Kidney glomerular epithelial cell (primary cell): ENCODE results near the gene NASP.
A peak's percentile ranks its signal among the peaks of the same experiment; 100 is the strongest.
"Not testable (repeated sequence)": the region's sequence is repeated elsewhere in the genome, so short reads cannot be mapped to it uniquely, and the experiment has no call there.

Experiments
- DNase-seq: peaks from one replicate; lab custom pipeline; 2025; lab: John Stamatoyannopoulos, UW

The NASP gene

DNA sequence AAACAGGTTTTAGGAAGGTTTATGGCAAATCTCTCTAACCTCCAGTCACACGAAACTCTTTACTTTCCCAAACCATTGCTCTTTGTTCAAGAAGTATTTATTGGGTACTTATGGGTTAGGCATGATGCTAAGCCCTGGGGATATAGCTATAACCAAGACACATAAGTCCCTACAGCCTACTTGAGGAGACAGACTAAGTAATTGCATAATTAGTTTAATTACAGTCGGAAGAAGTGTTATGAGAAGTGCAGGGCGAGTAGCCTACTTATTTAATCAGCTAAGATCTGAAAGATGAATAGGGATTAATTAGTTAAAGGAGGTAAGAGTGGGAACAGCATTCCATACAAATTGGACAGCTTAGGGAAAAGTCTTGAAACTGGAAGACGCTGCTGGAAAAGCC lies 13.2 kb upstream of the NASP start:
- DNase-seq, result no peak

DNA sequence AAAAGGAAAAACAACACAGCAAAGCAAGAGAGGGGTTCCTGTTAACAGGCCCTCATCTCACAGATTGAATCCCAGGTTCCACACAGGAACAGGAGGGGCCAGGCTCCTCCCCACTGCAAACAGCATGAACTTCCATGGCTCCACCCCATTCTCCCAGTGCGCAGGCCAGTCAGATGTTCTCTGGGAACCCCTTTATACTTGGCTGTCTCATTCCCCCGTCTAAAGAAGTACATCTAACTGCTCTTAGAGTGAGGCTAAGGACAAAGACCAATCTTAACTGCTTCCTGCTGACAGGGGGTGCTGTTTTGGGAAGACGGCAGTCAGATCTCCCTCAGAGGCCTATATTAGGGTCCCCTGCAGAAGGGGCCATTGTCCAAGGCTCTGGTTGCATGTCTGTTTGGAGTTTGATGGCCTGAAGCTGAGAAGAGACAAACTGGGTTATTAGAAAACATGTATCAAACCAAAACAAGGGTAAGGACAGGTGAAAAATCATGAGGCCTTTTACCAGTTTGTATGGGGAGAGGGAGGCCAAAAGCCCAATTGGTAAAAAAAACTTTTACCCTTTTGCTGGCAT lies 10.5 kb upstream of the NASP start:
- no peak for DNase-seq

DNA sequence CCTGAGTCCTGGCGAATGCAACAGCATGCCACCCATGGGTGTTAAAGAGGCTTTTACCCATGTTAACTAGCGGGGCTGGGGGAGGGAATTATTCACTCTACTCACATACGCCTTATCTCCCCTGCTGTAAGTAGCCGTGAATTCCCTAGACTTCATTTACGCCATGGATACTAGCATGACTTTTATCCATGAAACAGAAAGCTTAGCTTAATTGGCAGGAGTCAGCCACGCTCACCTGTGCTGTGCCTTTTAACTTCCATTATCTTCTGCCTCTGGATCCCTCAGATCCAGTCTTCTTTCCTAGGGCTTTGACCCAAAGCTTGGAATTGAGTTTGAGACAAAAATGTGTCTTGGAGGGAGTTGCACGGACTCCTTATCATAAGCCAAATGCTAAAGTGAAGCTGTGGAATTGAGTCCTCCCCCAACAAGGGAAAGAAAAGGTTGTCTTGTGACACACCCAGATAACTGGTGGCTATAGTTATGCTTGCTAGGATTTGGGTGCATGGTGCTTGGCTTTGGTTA lies 9.7 kb upstream of the NASP start:
- no peak for DNase-seq

DNA sequence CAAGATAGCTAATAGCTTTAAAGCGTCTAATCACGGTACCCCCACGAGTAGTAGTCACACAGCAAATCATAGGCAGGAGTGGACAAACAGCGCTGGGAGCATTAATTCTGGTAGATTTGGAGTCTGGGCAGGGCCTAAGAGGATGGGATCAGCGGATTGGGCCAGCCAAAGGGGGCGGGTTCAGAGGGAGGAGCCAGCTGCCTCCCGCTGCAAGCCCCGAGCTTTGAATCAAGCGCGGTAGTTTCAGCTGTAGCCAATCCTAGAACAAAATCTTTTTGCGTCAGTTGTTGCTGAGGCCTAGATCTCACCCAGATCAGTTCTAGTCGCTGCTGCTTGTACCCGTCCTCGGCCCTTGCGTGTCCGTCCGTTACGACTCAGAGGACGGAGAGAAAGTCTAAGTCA lies 576 bp upstream of the NASP start:
- peak; percentile 98 for DNase-seq

DNA sequence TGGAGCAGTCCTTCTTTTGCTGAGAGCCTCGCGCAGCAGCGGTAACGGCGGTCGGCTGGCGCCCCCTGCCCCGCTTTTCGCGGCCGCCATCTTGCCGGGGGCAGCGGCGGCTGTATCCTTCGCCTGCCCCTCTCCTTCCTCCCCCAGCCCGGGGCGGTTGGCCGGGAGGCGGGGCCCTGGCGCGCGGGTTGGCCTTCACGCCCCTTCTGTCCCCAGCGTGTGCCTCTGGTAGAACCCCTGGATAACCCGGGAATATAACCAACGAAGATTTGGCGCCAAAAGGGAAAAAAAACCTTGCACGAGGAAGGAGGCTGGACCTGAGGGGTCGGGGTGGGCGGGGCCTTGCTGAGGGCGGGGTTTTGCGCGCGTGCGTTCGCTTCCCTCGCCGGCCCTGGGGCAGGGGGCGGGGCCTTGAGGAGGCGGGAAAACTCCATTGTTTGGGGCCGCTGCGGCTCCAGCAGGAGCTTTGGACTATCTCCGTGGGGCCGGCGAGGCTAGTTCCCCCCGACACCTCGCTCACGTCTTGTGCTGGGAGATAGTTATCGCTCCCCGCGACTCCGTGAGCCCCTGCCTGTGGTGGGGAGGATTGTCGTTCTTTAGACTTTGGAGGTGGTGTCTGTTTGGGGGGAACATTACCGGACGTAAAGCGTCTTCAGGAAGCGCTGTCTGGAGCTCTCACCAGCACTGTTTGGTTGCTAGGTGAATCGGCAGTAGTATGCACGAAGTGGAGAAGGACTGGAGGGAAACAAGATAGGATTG lies 689 bp downstream of the NASP start:
- DNase-seq, result peak; percentile 78

DNA sequence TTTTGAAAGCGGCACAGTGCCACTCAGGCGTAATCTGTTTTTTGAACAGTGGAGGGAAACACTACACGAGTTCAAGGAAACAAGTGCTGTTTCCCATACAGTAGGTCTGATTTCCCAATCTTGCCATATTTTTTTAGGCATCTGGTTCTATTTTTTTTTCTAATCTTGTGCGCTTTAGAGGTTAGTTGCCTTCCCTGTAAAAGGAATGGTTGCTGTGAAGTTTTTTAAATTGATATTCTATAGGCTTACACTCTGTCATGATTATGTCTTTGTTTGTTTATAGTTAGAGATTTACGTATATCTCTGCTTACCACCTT lies 1.2 kb downstream of the NASP start:
- no peak for DNase-seq

DNA sequence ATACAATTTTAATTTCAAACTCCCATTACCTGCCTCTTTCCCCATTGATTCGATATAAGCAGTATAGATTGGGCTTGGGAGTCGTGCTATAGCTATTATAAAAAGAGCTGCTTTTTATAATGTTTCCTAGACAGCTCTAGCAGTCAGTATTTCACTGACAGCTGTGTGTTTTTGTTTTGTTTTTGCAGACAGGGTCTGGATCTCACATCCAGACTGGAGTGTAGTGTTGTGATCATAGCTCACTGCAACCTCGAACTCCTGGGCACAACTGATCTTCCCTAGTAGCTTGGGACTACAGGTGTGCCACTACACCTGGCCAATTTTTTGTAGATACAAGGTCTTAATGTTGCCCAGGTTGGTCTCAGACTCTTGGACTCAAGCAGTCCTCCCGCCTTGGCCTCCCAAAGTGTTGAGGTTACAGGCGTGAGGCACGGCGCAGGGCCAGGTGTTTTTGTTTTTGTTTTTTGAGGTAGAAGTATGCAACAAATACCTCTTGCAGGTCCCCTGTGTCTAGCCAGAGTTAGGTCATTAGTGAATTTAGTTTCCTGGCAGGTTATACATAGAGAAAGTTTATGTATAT lies 1.7 kb downstream of the NASP start:
- no peak for DNase-seq

DNA sequence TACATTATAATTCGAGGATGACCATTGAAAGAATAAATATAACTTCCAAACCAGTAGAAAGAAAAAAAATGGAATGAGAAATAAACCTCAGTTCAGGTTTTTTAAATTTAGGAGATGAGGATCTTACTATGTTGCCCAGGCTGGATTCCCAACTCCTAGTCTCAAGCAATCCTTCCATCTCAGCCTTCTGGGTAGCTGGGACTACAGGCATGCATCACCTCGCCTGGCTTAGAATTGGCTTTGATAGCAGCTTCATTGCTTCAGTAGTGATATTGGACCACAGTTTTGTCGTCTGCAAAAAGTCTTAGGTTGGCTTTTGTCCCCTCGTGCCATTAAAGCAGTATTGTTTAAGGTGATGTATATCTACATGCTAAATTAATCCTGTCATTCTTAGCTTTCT lies 2.9 kb downstream of the NASP start:
- no peak for DNase-seq

DNA sequence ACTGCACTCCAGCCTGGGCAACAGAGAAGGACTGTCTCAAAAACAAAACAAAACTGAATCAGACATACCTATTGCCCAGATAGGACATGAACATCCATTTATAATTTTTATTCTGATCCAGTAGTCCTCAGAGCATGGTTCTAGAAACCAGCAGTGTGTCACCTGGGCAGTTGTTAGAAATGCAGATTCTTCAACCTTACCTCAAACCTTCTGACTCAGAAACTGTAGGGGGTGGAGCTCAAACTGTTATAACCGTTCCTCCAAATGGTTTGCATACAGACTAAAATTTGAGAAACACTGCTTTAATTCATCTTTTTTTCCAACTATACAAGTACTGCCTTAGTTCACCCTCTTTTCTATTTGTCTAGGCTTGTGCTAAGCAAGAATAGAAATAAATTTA lies 6.0 kb downstream of the NASP start:
- peak; percentile 2 for DNase-seq

DNA sequence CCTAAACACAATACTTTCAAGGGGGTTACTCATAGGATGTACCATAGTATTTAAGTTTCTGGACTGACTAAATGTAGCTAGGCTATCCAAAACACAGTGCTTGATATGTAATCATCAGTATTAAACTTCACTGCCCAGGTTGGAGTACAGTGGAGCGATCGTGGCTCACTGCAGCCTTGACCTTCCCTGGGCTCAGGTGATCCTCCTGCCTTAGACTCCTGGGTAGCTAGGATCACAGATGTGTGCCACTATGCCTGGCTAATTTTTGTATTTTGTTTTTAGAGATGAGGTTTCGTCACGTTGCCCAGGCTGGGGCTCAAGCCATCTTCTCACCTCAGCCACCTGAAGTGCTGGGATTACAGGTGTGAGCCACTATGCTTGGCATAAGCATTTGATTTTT lies 10.6 kb downstream of the NASP start:
- DNase-seq, result no peak

DNA sequence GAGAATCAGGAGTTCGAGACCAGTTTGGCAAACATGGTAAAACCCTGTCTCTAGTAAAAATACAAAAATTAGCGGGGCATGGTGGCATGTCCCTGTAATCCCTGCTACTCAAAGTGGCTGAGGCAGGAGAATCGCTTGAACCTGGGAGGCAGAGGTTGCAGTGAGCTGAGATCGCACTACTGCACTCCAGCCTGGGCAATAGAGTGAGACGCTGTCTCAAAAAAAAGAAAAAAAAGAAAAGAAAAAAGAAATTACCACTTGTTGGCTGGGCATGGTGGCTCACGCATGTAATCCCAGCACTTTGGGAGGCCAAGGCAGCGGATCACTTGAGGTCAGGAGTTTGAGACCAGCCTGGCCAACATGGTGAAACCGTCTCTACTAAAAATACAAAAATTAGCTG lies 12.9 kb downstream of the NASP start:
- not testable (repeated sequence) for DNase-seq

DNA sequence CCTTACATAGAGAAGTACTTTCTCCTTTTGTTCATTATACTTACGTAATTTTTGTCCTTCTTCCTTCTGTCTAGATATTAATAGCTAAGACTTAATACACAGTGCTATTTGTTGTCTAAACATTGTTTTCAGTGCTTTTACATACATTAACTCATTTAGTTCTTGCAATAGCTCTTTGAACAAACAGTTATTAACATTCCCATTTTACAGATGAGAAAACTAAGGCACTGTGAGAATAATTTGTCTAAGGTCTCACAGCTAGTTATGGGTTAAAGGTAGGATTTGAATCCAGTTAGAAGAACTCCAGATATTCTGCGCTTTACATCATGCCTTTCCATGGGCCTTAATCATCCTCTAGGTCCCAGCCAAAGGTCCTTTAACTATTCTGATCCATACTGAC lies 20.4 kb downstream of the NASP start:
- DNase-seq, result no peak

DNA sequence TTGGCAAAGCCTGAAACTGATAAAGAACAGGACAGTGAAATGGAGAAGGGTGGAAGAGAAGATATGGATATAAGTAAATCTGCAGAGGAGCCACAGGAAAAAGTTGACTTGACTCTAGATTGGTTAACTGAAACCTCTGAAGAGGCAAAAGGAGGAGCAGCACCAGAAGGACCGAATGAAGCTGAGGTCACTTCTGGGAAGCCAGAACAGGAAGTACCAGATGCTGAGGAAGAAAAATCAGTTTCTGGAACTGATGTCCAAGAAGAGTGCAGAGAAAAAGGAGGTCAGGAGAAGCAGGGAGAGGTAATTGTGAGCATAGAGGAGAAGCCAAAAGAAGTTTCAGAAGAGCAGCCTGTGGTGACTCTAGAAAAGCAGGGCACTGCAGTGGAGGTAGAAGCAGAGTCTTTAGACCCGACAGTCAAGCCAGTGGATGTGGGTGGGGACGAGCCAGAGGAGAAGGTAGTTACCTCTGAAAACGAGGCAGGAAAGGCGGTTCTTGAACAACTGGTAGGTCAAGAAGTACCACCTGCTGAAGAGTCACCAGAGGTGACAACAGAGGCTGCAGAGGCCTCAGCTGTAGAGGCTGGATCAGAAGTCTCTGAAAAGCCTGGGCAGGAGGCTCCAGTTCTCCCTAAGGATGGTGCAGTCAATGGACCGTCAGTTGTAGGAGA lies 23.7 kb downstream of the NASP start:
- no peak for DNase-seq

DNA sequence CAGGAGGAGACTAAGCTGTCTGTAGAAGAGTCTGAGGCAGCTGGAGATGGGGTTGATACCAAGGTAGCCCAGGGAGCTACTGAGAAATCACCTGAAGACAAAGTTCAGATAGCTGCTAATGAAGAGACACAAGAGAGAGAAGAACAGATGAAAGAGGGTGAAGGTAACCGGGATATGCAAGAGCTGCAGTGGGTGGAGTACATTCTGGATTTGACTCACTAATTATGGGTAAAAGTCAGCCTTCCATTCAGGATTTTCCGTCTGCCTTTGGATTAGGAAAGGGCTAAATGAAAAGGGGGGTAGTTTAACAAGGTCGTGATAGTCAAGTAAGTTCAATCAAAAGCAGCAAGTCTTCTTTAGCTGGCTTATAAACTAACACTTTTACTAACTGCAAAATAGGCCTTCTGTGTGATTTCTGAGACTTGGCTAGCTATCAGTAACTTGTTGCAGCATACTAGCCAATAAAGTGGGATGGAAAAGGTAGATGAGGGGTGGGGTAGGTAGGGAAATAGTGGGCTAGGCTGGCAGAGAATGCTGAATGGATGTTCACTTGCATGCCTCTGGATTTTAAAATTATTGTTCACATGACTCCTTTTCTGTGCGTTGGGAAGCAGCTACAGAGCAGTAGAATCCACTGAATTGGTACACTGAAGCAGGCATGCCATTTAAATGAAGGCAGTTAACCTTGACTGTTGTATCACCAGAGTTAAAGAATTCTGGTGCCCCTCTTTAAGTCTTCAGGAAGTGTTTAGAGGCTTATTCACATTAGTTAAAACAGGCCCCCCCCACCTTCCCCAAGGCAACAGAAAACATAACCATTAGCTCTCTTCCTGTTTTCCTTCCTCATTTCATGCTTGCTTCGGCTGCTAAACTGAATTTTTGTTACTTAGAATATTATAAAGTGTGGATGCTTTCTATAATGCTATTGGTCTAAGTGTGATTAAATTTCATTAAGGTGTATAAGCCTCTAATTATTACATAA lies 24.6 kb downstream of the NASP start:
- no peak for DNase-seq

DNA sequence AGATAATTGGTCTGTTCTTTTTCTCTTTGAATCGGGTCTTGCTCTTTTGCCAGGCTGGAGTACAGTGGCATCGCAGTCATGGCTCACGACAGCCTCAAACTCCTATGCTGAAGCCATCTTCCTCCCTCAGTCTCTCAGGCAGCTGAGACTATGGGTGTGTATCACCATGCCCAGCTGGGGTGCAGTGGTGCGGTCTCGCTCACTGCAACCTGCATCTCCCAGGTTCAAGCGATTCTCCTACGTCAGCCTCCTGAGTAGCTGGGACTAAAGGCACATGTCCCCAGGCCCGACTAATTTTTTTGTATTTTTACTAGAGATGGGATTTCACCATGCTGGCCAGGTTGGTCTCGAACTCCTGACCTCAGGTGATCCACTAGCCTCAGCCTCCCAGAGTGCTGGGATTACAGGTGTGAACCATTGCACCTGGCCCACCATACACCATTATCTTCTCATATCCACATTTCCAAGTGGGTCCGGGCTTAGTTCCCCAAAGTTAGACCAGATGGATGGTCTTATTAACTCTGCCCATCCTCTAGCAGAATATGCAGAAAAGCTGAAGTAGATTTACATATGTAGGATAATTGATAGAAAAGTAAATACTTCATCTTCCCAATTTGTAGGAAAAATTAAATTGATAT lies 26.9 kb downstream of the NASP start:
- no peak for DNase-seq

DNA sequence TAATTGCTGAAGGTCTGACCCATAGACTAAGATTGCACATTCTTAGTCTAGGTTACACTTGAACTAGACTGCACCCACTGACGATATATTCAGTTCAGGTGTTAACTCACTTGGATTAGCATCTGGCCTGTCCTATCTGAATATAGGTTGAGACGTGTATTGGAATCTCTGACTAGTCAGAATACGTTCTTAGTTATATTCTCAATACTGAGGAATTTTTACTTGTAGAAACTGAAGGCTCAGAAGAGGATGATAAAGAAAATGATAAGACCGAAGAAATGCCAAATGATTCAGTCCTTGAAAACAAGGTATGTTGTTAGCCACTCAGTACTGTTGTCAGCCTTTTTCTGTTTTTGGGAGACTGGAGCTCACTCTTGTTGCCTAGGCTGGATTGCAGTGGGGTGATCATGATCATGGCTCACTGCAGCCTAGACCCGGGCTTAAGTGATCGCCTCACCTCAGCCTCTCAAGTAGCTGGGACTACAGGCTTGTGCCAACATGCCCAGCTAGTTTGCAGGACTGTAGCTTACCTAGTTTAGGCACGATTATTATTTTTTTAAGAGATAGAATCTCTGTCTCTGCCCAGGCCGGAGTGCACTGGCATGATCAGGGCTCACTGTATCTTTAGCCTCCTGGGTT lies 29.2 kb downstream of the NASP start:
- DNase-seq, result no peak

DNA sequence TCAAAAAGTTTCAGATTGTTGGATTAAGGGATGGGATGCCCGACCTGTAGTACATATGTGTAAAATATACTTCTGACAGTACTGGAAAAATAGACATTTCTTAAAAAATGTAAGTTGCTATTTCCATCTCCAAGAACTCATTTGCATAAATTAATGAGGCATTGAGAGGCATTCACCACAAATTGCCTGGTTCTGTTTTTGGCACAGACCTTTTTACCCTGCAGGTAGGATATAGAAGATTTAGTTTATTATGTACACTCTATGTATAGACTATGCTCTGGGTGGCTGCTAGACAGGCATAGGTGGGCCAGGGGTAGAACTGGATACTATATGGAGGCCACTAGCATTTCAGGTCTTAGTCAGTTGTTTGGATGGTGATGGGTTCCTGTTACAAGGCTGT lies 32.0 kb downstream of the NASP start:
- DNase-seq, result no peak

DNA sequence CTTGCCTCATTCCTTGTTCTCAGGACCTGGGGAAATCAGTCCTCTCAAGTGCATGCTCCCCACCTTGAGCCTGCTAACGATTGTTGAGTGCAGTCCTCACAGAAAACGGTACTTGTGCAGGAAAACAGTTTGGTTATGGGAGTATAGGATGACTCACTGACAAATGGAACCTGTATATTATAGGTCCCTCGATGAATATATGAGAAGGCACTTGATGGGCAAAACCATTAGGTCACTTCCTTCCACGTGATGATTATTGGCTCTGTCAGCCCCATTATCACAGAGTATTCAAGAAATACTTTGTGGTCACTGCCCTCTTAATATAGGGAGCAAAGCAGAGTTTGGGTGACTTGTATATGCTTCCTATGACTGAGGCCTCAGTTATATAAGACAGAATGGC lies 33.8 kb downstream of the NASP start:
- DNase-seq, result no peak

DNA sequence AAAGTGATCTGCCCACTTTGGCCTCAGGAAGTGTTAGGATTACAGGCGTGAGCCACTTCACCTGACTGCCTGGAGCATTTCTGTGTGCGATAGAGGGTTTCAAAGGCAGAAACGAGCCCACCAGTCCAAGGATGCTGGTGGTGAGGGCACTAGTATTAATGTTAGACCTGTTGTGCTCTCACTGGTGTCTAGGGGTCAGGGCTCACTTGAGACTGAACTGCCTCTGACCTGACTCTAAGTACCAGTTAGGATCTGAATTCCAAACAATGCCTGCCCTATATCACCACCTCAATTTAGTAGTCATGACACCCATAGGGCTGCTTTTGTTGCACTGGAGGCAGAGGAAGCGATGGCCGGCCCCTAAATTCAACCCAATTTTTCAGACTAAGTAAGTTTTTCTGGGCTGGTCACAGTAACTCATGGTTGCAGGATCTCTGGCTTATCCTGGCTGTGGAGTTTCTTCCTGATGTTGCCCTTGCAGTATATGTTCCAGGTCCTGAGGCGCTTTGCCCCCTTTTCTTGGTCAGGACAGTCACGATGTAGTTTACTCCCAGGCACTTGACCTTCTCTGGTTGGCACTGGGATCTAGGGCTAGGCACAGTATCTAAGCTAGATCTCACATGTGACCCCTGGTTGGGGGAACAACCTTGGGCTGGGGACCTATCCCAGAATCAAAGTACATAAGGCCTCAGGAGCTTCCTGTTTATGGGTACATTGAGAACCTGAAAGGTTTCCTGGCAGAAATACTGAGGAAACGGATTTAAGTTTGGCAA lies 35.5 kb downstream of the NASP start:
- no peak for DNase-seq
